KMS-11 (cell line): ENCODE results near the gene CDRT4.

Experiments
- H2AFZ ChIP-seq: fragments of 200-600 bp; sonication (generic); 2 replicates; pipeline ENCODE4 v1.6.1; 2016; ENCODE audit warnings: antibody characterized with exemption, mixed run types, low read depth
- H3K27ac ChIP-seq: fragments of 200-600 bp; sonication (generic); 2 replicates; pipeline ENCODE4 v1.6.1; 2016; ENCODE audit warnings: mild to moderate bottlenecking, mixed run types
- H3K27me3 ChIP-seq: fragments of 200-600 bp; sonication (generic); 2 replicates; pipeline ENCODE4 v1.6.1; 2017; ENCODE audit warnings: mild to moderate bottlenecking, low read depth, mixed run types, moderate library complexity; ENCODE audit not compliant: insufficient read depth
- H3K36me3 ChIP-seq: fragments of 200-600 bp; sonication (generic); 2 replicates; pipeline ENCODE4 v1.6.1; 2017; ENCODE audit warnings: mild to moderate bottlenecking, mixed run types; ENCODE audit not compliant: insufficient read depth
- H3K4me1 ChIP-seq: fragments of 200-600 bp; sonication (generic); 2 replicates; pipeline ENCODE4 v1.6.1; 2016; ENCODE audit warnings: mild to moderate bottlenecking, low read depth, mixed run types; ENCODE audit not compliant: poor library complexity, severe bottlenecking
- H3K4me2 ChIP-seq: fragments of 200-600 bp; sonication (generic); 2 replicates; pipeline ENCODE4 v1.7.0; 2016; ENCODE audit warnings: mild to moderate bottlenecking, mixed run types
- H3K4me3 ChIP-seq: fragments of 200-600 bp; sonication (generic); IDR thresholded peaks from 2 replicates; pipeline ENCODE4 v1.6.1; 2017; ENCODE audit warnings: low read depth, low read length, mixed read lengths; ENCODE audit not compliant: insufficient read depth
- H3K79me2 ChIP-seq: fragments of 200-600 bp; sonication (generic); 2 replicates; pipeline ENCODE4 v1.6.1; 2016; ENCODE audit warnings: low read depth, mixed run types; ENCODE audit not compliant: insufficient read depth
- H3K9ac ChIP-seq: fragments of 200-600 bp; sonication (generic); 2 replicates; pipeline ENCODE4 v1.6.1; 2016; ENCODE audit warnings: mild to moderate bottlenecking, mixed run types
- H4K20me1 ChIP-seq: fragments of 200-600 bp; sonication (generic); 2 replicates; pipeline ENCODE4 v1.6.1; 2016; ENCODE audit warnings: mild to moderate bottlenecking, mixed run types; ENCODE audit not compliant: insufficient read depth
- TF ChIP-seq, protein P1 (sequence below): fragments of 200-600 bp; sonication (generic); conservative IDR thresholded peaks from 2 replicates; pipeline ENCODE4 v1.6.1; 2017; ENCODE audit warnings: low read depth, mild to moderate bottlenecking, antibody characterized with exemption, low read length, moderate library complexity, mixed read lengths

Gene CDRT4

DNA sequence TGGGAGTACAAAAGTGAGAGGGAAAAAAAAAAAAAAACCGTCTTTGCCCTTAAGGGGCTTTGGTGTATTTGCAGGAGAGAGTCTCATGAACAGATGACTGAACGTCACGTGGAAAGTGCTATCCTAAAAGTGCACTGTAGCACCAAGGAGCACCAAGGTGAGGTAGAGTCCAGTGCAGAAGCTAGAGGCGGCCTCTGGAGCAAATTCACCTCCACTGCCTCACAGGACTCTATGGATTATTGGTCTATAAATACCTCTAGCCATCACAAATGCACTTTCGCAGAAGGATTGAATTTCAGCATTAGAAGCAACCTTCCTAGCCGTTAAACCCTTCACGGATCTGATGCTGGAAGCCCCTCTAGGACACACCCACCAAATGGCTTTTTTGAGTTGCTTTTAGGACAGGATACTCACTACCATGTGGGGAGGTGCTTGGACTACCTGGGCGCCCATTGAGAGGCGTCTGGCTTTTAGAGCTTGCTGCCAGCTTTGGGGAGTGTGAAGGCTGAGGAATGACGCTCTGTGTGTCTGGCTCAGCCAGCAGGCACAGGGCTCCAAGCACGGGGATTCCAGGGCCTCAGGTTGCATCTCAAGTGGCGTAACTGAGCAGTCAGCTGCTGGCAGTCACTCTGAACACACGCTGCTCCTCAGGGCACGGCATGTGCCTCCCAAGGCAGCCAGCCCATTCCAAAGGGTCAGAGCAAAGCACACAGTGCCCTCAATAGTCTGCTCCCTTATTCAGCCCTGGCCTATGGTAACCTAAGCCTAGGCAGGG, 52.7 kb downstream of the CDRT4 start:
- H3K9ac ChIP-seq: no peak overlapping the region
- no peak overlapping the region for H3K4me2 ChIP-seq
- TF ChIP-seq, protein P1, sequence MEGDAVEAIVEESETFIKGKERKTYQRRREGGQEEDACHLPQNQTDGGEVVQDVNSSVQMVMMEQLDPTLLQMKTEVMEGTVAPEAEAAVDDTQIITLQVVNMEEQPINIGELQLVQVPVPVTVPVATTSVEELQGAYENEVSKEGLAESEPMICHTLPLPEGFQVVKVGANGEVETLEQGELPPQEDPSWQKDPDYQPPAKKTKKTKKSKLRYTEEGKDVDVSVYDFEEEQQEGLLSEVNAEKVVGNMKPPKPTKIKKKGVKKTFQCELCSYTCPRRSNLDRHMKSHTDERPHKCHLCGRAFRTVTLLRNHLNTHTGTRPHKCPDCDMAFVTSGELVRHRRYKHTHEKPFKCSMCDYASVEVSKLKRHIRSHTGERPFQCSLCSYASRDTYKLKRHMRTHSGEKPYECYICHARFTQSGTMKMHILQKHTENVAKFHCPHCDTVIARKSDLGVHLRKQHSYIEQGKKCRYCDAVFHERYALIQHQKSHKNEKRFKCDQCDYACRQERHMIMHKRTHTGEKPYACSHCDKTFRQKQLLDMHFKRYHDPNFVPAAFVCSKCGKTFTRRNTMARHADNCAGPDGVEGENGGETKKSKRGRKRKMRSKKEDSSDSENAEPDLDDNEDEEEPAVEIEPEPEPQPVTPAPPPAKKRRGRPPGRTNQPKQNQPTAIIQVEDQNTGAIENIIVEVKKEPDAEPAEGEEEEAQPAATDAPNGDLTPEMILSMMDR: no peak

GRCh38 chr17:15413101-15413771, 54.2 kb downstream of the CDRT4 start:
- TF ChIP-seq, protein P1: no peak

More for the DNA sequence above, 52.7 kb downstream of the CDRT4 start:
- Histone ChIP-seq H3K4me1 (no peaks in the 10 kb centered on the region), H3K36me3 (no peaks in the 10 kb centered on the region), H2AFZ (no peak overlapping the region), H3K27ac (no peak overlapping the region), H3K79me2 (no peaks in the 10 kb centered on the region), H4K20me1 (no peaks in the 10 kb centered on the region), H3K27me3 (no peaks in the 10 kb centered on the region), H3K4me3 (no peak overlapping the region)

DNA sequence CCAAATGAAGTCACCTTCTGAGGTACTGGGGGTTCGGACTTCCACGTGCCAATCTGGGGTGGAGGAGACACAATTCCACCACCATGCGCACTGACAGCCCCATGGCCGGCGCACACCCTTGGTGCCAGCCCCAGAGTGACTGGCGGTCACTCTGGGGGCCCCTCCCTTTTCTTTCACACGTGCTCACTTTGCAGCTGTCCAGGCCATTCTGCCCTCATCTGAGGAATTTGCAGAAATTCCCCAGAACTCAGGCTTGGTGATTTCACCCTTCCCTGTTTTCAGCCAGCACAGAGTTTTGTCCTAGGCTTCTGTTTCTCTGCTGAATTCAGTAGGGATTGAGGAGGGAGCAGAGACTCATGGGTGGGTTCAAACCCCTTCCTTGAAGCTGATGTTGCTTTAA, 54.8 kb downstream of the CDRT4 start:
- no peak overlapping the region for H3K4me2 ChIP-seq
- H3K4me3 ChIP-seq: no peak overlapping the region
- H2AFZ ChIP-seq: no peak overlapping the region
- TF ChIP-seq, protein P1: no peak
- no peaks in the 10 kb centered on the region for H3K36me3 ChIP-seq
- H4K20me1 ChIP-seq: no peaks in the 10 kb centered on the region
- no peaks in the 10 kb centered on the region for H3K4me1 ChIP-seq
- no peak overlapping the region for H3K9ac ChIP-seq
- H3K79me2 ChIP-seq: no peaks in the 10 kb centered on the region
- no peak overlapping the region for H3K27ac ChIP-seq
- H3K27me3 ChIP-seq: no peaks in the 10 kb centered on the region

More at GRCh38 chr17:15413101-15413771, 54.2 kb downstream of the CDRT4 start:
- no peaks in the 10 kb centered on the region for H4K20me1 ChIP-seq
- H3K4me1 ChIP-seq: no peaks in the 10 kb centered on the region
- no peak overlapping the region for H3K4me2 ChIP-seq
- no peak overlapping the region for H3K27ac ChIP-seq
- no peak overlapping the region for H3K9ac ChIP-seq
- H3K27me3 ChIP-seq: no peaks in the 10 kb centered on the region
- H2AFZ ChIP-seq: no peak overlapping the region
- no peaks in the 10 kb centered on the region for H3K79me2 ChIP-seq
- no peak overlapping the region for H3K4me3 ChIP-seq
- no peaks in the 10 kb centered on the region for H3K36me3 ChIP-seq

DNA sequence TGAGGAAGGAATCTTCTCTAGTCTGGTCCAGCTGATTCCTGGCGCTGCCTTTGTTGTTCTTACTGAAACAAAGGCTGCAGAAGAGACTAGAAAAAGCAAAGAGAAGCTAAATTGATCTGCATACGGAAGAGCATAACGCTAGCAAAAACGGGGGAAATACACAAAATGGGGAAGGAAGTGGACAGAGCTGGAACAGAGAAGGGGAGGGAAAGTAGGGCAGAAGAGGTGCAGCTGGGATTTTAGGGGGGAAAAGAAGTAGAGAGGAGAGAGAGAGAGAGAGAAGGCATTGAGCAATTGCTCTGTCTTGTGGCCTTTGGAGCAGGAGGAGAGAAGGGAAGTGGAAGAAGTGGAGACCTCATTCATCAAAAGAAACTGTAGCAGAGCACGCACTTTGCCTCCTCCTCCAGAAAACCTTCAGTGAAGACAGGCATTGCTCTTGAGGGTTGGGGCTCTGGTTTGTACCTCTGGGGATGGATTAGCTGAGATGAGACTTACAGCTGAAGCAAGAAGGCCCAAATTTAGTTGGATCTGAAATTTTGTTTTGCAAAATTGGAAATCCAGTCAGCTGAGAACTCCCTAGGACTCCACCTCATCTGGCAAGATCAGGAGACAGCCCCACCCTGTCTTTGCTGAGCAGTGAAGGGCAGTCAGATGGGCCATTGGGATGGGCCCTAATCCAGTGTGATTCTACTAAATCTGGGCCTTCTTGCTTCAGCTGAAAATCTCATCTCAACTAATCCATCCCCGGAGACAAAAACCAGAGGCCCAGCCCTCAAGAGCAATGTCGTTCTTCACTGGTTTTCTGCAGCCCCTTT, 55.8 kb downstream of the CDRT4 start:
- Histone ChIP-seq H3K4me2 (no peak overlapping the region), H4K20me1 (no peaks in the 10 kb centered on the region), H2AFZ (no peak overlapping the region), H3K27me3 (no peaks in the 10 kb centered on the region), H3K79me2 (no peaks in the 10 kb centered on the region), H3K4me1 (no peaks in the 10 kb centered on the region), H3K9ac (no peak overlapping the region), H3K27ac (no peak overlapping the region), H3K4me3 (no peak overlapping the region), H3K36me3 (no peaks in the 10 kb centered on the region)
- TF ChIP-seq, protein P1: no peak
